BLaER1 treated with 17β-estradiol and CSF1 and Interleukin-3, amounts not matched to agents 10 nM and 100 nM (cell line): ENCODE measurements around the gene RPL29.

Source experiments
- H3K27ac ChIP-seq, 11 experiments: shearing (Covaris generic); formaldehyde crosslinking; 2 replicates each; pipeline ENCODE4 v1.8.1; 2022
- H3K27me3 ChIP-seq, 11 experiments: shearing (Covaris generic); formaldehyde crosslinking; 2 replicates each; pipeline ENCODE4 v1.8.1; 2022
- H3K36me3 ChIP-seq, 11 experiments: shearing (Covaris generic); formaldehyde crosslinking; 2 replicates each; pipeline ENCODE4 v1.8.1; 2022
- H3K4me1 ChIP-seq, 10 experiments: shearing (Covaris generic); formaldehyde crosslinking; 2 replicates each; pipeline ENCODE4 v1.8.1; 2022
- H3K4me2 ChIP-seq, 11 experiments: shearing (Covaris generic); formaldehyde crosslinking; 2 replicates each; pipeline ENCODE4 v1.8.1; 2022
- H3K4me3 ChIP-seq, 10 experiments: shearing (Covaris generic); formaldehyde crosslinking; 2 replicates each; pipeline ENCODE4 v1.8.1; 2022
- H3K9ac ChIP-seq, 11 experiments: shearing (Covaris generic); formaldehyde crosslinking; 2 replicates each; pipeline ENCODE4 v1.8.1; 2022
- H3K9me3 ChIP-seq, 11 experiments: shearing (Covaris generic); formaldehyde crosslinking; replicated peaks in 1 of 11; 2 replicates each; pipeline ENCODE4 v1.8.1; 2022
- H4K20me1 ChIP-seq, 11 experiments: shearing (Covaris generic); formaldehyde crosslinking; 2 replicates each; pipeline ENCODE4 v1.8.1; 2022
- Cebpa-rat ChIP-seq, 11 experiments: shearing (Covaris generic); IDR thresholded peaks; 2 replicates each; pipeline ENCODE4 v1.8.1; 2022

RPL29 gene

DNA sequence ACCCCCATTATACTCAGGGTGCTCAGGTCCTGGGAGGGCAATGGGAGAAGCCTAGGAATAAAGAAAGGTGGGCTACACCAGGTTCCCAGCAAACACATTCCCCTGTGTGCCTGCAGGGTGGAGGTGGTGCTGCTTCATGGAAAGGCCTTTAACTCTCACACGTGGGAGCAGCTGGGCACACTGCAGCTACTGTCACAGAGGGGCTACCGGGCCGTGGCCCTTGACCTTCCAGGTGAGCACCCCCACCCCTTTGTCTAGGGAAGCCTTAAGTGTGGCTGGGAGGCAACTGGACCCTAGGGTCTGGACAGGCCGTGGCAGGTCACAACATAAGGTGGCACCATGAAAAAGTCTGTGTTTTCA, 17.6 kb downstream of the RPL29 start:
- H3K27ac ChIP-seq = no peak overlapping the region
- H4K20me1 ChIP-seq = peaks cover 0 to 12% (median 0%) of the 10 kb centered on the region in 11 experiments; a peak in 2 of 22 replicates
- no peaks in the 10 kb centered on the region for H3K27me3 ChIP-seq

DNA sequence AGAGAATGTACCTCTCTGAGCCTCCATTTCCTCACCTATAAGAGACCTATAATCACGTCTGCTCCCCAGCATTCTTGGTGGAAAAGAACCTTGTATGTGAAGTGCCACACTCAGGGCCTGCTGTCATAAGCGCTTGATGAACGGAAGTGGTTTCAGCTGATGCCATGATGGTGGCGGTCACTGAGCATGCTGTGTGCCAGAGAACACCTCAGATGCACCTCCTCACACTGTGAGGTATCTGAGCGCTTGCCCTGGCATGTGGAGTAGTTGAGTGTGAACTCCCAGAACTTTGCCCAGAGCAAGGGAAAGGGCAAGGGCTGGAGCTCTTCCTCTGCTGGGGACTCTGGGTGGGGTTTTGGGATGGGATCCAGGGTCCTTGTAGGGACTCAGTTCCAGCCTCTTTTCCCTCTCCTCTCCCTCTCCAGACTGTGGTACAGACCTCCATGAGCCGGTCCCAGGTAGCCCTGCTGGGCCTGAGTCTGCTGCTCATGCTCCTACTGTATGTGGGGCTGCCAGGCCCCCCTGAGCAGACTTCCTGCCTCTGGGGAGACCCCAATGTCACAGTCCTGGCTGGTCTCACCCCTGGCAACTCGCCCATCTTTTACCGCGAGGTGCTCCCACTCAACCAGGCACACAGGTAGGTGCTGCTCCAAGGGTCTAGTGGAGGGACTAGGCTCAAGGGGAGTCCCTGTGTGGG, 18.1 kb downstream of the RPL29 start:
- H3K4me2 ChIP-seq = peak overlapping the region; percentile 26 to 98 (median 89); a peak in 20 of 22 replicates
- peak overlapping the region in 1 of 11 experiments; percentile 6; a peak in 1 of 22 replicates for H3K9ac ChIP-seq

More for the DNA sequence above, 17.6 kb downstream of the RPL29 start:
- Histone ChIP-seq H3K9me3 (0 out of 22 replicates have a peak, but pooled peaks cover 0 to 7% (median 0%) of the 10 kb centered on the region in 11 experiments), H3K4me2 (peak overlapping the region in 5 of 11 experiments; percentile 66 to 98 (median 93); a peak in 2 of 22 replicates), H3K4me1 (peaks cover 58 to 73% (median 67%) of the 10 kb centered on the region in 10 experiments), H3K9ac (no peak overlapping the region), H3K4me3 (no peak overlapping the region), H3K36me3 (peaks cover 0 to 19% (median 8%) of the 10 kb centered on the region in 11 experiments; a peak in 8 of 22 replicates)
- TF ChIP-seq Cebpa-rat (IDR thresholded peaks at IDR 0.05) = no peak

DNA sequence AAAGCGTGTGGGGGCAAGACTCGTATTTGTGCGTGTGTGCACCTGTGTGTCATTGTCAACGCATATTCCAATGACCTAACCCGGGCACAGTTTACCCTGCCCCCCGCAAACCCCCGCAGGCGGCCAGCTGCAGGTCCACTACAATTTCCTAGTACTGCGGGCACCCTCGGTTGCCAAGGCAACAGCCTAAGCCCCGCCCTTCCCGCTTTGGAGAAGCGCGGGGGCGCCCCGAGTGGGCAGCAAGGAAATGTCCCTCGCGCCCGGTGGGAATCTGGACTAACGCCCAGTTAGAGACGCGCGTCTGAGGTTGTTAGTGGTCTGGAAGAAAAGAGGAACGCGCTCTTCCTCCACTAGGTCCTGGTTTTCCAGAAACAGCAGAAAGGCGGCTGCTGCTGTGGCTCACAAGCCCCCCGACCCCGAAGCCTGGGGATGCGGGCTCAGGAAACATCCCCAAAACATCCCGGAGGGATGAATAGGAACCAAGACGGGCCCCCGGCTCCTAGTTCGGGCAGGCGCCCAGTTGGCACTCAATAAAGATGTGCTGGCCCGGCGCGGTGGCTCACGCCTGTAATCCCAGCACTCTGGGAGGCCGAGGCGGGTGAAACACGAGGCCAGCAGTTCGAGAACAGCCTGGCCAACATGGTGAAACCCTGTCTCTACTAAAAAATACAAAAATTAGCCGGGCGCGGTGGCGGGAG, 19.7 kb downstream of the RPL29 start:
- Histone ChIP-seq H3K27me3 (no peaks in the 10 kb centered on the region), H3K9me3 (0 out of 22 replicates have a peak, but pooled peaks cover 0 to 7% (median 0%) of the 10 kb centered on the region in 11 experiments), H3K27ac (peak overlapping the region in 1 of 11 experiments; percentile 89; a peak in 1 of 22 replicates), H3K36me3 (peaks cover 0 to 26% (median 13%) of the 10 kb centered on the region in 11 experiments; a peak in 11 of 22 replicates), H3K4me3 (peak overlapping the region; percentile 69 to 92 (median 77); a peak in 18 of 20 replicates), H3K4me1 (peaks cover 62 to 76% (median 69%) of the 10 kb centered on the region in 10 experiments), H3K4me2 (peak overlapping the region; percentile 89 to 98 (median 95)), H4K20me1 (peaks cover 0 to 18% (median 0%) of the 10 kb centered on the region in 11 experiments; a peak in 5 of 22 replicates), H3K9ac (peak overlapping the region in 6 of 11 experiments; percentile 82 to 90 (median 86); a peak in 8 of 22 replicates)
- TF ChIP-seq Cebpa-rat (IDR thresholded peaks at IDR 0.05) = no peak

More for the DNA sequence above, 18.1 kb downstream of the RPL29 start:
- Histone ChIP-seq H3K9me3 (0 out of 22 replicates have a peak, but pooled peaks cover 0 to 7% (median 0%) of the 10 kb centered on the region in 11 experiments), H3K4me3 (no peak overlapping the region), H3K4me1 (peaks cover 62 to 76% (median 69%) of the 10 kb centered on the region in 10 experiments), H3K27me3 (no peaks in the 10 kb centered on the region), H3K36me3 (peaks cover 0 to 19% (median 8%) of the 10 kb centered on the region in 11 experiments; a peak in 8 of 22 replicates), H4K20me1 (peaks cover 0 to 12% (median 0%) of the 10 kb centered on the region in 11 experiments; a peak in 2 of 22 replicates), H3K27ac (0 out of 22 replicates have a peak overlapping the region, but pooled peaks of 1 of the 11 experiments have one; percentile 2)
- TF ChIP-seq Cebpa-rat (IDR thresholded peaks at IDR 0.05) = no peak

DNA sequence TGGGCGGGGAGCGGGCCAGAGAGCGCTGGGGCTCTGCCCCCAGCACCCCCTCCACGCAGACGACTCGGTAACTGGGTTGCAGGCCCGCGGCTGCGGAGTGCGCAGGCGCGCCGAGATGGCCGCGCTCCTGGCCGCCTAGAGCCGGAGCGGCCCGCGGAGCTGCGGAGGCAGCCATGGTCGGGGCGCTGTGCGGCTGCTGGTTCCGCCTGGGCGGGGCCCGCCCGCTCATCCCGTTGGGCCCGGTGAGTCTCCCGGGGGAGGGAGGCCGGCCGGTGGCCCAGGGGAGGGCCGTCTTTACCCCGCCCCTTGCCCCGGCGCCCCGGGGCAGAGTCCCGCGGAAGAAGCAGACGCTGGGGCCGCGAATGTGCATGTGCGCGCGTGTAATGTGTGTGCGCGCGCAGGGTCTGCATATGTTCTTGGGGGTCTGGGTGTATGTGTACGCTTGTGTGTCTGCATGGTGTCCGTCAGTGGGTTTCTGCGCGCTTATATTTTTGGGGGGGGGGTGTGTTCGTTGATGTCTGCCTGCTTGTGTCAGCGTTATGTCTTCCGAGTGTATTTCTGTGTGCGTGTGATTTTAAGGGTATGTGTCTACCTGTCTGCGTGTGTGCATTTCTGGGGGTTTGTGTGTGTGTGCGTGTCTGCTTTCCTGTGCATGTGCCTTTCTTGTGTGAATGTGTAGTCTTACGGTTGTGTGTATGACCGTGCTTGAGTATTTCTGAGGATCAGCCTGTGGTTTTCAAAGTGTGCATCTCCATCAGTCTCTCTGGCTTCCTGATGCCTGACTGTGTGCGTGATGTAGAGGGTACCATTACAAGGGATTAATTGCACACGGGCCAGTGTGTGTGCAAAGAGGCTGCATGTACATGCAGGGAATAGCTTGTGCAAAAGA, 20.5 kb downstream of the RPL29 start, which contains the start of gene ABHD14A:
Gene ABHD14A (plus strand): TSS at position 102 of the 889 bp plus-strand sequence. CDS start 72 bp downstream, at position 174.
- Histone ChIP-seq H3K27ac (peak within 1 kb of the TSS; percentile 73 to 92 (median 86); a peak in 21 of 22 replicates), H3K9ac (peak within 1 kb of the TSS; percentile 81 to 91 (median 87)), H3K4me1 (peaks cover 60 to 77% (median 75%) of the 10 kb centered on the region in 10 experiments), H3K27me3 (no peaks in the 10 kb centered on the region), H3K36me3 (peaks cover 0 to 26% (median 9%) of the 10 kb centered on the region in 11 experiments; a peak in 10 of 22 replicates), H3K4me2 (peak within 1 kb of the TSS; percentile 89 to 98 (median 95)), H4K20me1 (peaks cover 0 to 26% (median 1%) of the 10 kb centered on the region in 11 experiments; a peak in 8 of 22 replicates), H3K9me3 (0 out of 22 replicates have a peak, but pooled peaks cover 0 to 5% (median 0%) of the 10 kb centered on the region in 11 experiments), H3K4me3 (peak within 1 kb of the TSS; percentile 69 to 92 (median 77))
- no peak for TF ChIP-seq Cebpa-rat (IDR thresholded peaks at IDR 0.05)

DNA sequence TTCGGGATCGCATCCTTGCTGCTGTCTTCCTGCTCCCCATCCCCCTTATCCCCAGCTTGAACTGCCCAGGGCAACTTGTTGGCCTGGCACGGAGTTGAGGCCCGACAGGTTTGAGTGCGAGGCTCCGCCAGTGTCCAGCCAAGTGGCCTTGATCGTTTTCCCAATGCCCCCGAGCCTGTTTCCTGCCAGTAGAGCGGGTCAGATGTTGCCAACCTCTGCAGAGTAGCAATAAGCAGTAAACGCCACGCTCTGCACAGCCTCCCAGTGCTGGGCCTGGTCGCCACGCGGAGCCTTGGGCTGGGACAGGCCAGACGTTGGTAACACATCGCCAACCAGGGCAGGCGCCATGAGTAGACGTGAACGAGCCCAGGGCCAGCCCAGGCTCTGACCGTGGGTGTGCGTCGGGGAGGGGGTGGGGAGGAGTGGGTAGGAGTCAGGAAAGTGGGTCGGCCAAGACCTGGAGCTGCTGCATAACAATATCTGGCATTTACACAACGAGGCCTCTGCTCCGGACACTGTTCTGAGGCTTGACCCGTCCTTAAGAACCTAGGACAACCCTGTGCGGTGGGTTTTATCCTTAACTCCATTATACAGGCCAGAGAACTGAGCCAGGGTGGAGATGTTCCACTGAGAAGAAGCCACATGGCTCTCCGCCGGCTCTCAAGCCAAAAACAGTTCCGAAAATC, 21.3 kb downstream of the RPL29 start:
- Histone ChIP-seq H3K36me3 (peaks cover 0 to 26% (median 6%) of the 10 kb centered on the region in 11 experiments; a peak in 8 of 22 replicates), H3K4me1 (peaks cover 67 to 85% (median 83%) of the 10 kb centered on the region in 10 experiments), H3K27ac (peak overlapping the region; percentile 45 to 92 (median 86); a peak in 21 of 22 replicates)

DNA sequence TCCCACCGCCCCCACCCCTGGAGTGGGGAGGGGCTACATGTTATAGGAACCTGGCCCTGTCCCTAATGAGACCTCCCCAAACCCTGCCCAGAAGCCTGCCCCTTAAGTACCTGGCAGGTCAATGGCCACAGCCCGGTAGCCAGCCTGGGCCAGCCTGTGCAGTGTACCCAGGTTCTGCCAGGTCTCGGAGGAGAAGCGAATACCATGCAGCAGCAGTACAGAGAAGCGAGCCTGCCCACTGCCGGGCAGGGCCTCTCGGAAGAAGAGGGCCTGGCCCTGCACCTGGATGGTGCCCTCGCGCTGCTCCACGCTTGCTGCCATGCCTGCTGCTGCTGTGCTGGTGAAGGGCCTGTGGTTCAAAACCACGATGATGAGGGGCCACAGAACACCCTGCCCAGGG, 24.3 kb downstream of the RPL29 start:
- Histone ChIP-seq H3K4me1 (peaks cover 71 to 91% (median 88%) of the 10 kb centered on the region in 10 experiments), H3K27me3 (no peaks in the 10 kb centered on the region), H3K4me2 (peak overlapping the region; percentile 41 to 98 (median 95); a peak in 21 of 22 replicates), H3K27ac (peak overlapping the region in 5 of 11 experiments; percentile 4 to 95 (median 26); a peak in 6 of 22 replicates), H4K20me1 (peaks cover 0 to 40% (median 5%) of the 10 kb centered on the region in 11 experiments; a peak in 11 of 22 replicates), H3K4me3 (no peak overlapping the region), H3K36me3 (peaks cover 0 to 29% (median 6%) of the 10 kb centered on the region in 11 experiments; a peak in 7 of 22 replicates), H3K9ac (peak overlapping the region in 8 of 11 experiments; percentile 8 to 48 (median 26); a peak in 10 of 22 replicates), H3K9me3 (no peaks in the 10 kb centered on the region)
- no peak for TF ChIP-seq Cebpa-rat (IDR thresholded peaks at IDR 0.05)

More for the DNA sequence above, 21.3 kb downstream of the RPL29 start:
- H4K20me1 ChIP-seq = peaks cover 0 to 34% (median 5%) of the 10 kb centered on the region in 11 experiments; a peak in 9 of 22 replicates
- peak overlapping the region; percentile 69 to 92 (median 77) for H3K4me3 ChIP-seq
- H3K27me3 ChIP-seq = no peaks in the 10 kb centered on the region
- no peaks in the 10 kb centered on the region for H3K9me3 ChIP-seq
- TF ChIP-seq Cebpa-rat (IDR thresholded peaks at IDR 0.05) = no peak
- peak overlapping the region; percentile 89 to 98 (median 95) for H3K4me2 ChIP-seq
- H3K9ac ChIP-seq = peak overlapping the region; percentile 81 to 91 (median 87)
